Naive thymus-derived CD8-positive, alpha-beta T cell (primary cell): ENCODE data around the gene ADTRP. TPM values are rescaled to one million over a fixed set of nuclear protein-coding genes. Genes with fewer than 3 reads are reported as not detected.

Experiments used
- ATAC-seq, 2 donors: fragments of 150-1000 bp; cut with Tn5 transposase in 1 of 2; sonication (Bioruptor Pico), chemical (Tn5 transposase) in 1 of 2; 1 replicate in 1 of 2; 2 replicates in 1 of 2; pipeline ENCODE4 v1.10.0; 2021; ENCODE audit warnings: mild to moderate bottlenecking in 2 of 2, moderate library complexity in 2 of 2
- POLR2A ChIA-PET: fragments of 350-600 bp; sonication (Branson Sonifier 250); formaldehyde crosslinking; loops from one replicate; lab custom pipeline; 2021; ENCODE audit warnings: antibody characterized with exemption; lab: Charles Lee
- DNase-seq, 10 donors: peaks; one replicate each; pipeline versions ENCODE4 v3.0.0 to v3.0.0-alpha.2; 2020 to 2022
- H3K27ac Mint-ChIP-seq, 10 donors: one replicate each; pipeline ENCODE4 v1.8.0; 2020 to 2022; ENCODE audit warnings: mild to moderate bottlenecking in 10 of 10, mixed read lengths in 10 of 10, moderate library complexity in 4 of 10, inconsistent platforms in 1 of 10
- H3K27me3 Mint-ChIP-seq, 5 donors: one replicate each; pipeline ENCODE4 v1.8.0; 2021 to 2022; ENCODE audit warnings: mixed read lengths in 5 of 5
- H3K36me3 Mint-ChIP-seq, 3 donors: one replicate each; pipeline ENCODE4 v1.8.0; 2020 to 2022; ENCODE audit warnings: mixed read lengths in 3 of 3, mild to moderate bottlenecking in 2 of 3, inconsistent platforms in 1 of 3
- H3K4me1 Mint-ChIP-seq, 4 donors: one replicate each; pipeline ENCODE4 v1.8.0; 2021 to 2022; ENCODE audit warnings: mixed read lengths in 4 of 4
- H3K4me3 Mint-ChIP-seq, 10 donors: one replicate each; pipeline ENCODE4 v1.8.0; 2020 to 2022; ENCODE audit warnings: mild to moderate bottlenecking in 10 of 10, mixed read lengths in 10 of 10, moderate library complexity in 6 of 10, inconsistent platforms in 1 of 10
- H3K9me3 Mint-ChIP-seq, 9 donors: one replicate each; pipeline ENCODE4 v1.8.0; 2020 to 2022; ENCODE audit warnings: mixed read lengths in 9 of 9, mild to moderate bottlenecking in 3 of 9, inconsistent platforms in 1 of 9, moderate library complexity in 1 of 9
- polyA plus RNA-seq, 3 donors: library from polyadenylated mRNA; unstranded; fragments of 300-500 nt; fragmentation: Illumina TruSeq; gene quantifications; one replicate each; pipeline ENCODE4 v1.2.3, GENCODE V29; 2021
- total RNA-seq, 8 experiments: library from RNA in 2 of 8; stranded (reverse) in 2 of 8; gene quantifications; one replicate each; pipeline ENCODE4 v1.2.3 and lab custom pipeline; 2021 to 2026

Gene ADTRP
- total and polyA plus RNA-seq, 5 experiments from 2014 or later, result 2.3 to 14.0 (median 7.2) TPM

- DNase-seq, result no peak
- peaks cover 0 to 17% (median 0%) of the 10 kb centered on the region in 9 donors for H3K9me3 Mint-ChIP-seq
- POLR2A ChIA-PET, result no interaction called here
- no peaks in the 10 kb centered on the region for H3K4me1 Mint-ChIP-seq
- H3K27ac Mint-ChIP-seq, result no peak overlapping the region
- ATAC-seq, result no peak
- H3K36me3 Mint-ChIP-seq, result peaks cover 0 to 14% (median 0%) of the 10 kb centered on the region in 3 donors
- H3K27me3 Mint-ChIP-seq, result peaks cover 0 to 10% (median 6%) of the 10 kb centered on the region in 5 donors
- no peak overlapping the region for H3K4me3 Mint-ChIP-seq
Measured at GRCh38 chr6:11672256-11672655, 106.3 kb downstream of the ADTRP start.

- H3K4me3 Mint-ChIP-seq, result no peak overlapping the region
- POLR2A ChIA-PET, result no interaction called here
- H3K36me3 Mint-ChIP-seq, result peaks cover 0 to 14% (median 0%) of the 10 kb centered on the region in 3 donors
- no peaks in the 10 kb centered on the region for H3K4me1 Mint-ChIP-seq
- H3K9me3 Mint-ChIP-seq, result peaks cover 0 to 17% (median 2%) of the 10 kb centered on the region in 9 donors
- H3K27ac Mint-ChIP-seq, result no peak overlapping the region
- no peak for DNase-seq
- H3K27me3 Mint-ChIP-seq, result peaks cover 2 to 15% (median 9%) of the 10 kb centered on the region in 5 donors
- ATAC-seq, result no peak
Measured at GRCh38 chr6:11669696-11670095, 108.9 kb downstream of the ADTRP start.

- DNase-seq, result no peak
- peaks cover 2 to 20% (median 11%) of the 10 kb centered on the region in 5 donors for H3K27me3 Mint-ChIP-seq
- no peaks in the 10 kb centered on the region for H3K4me1 Mint-ChIP-seq
Measured at GRCh38 chr6:11668455-11668854, 110.1 kb downstream of the ADTRP start.

GRCh38 chr6:11667876-11668275 is 110.7 kb downstream of the ADTRP start:
- H3K36me3 Mint-ChIP-seq, result peaks cover 0 to 20% (median 0%) of the 10 kb centered on the region in 3 donors
- ATAC-seq (no peak), DNase-seq (no peak)
- peaks cover 2 to 20% (median 11%) of the 10 kb centered on the region in 5 donors for H3K27me3 Mint-ChIP-seq
- H3K4me3 Mint-ChIP-seq, result no peak overlapping the region
- POLR2A ChIA-PET, result interaction anchor here (0.6 kb wide), 1 partner anchor 636 kb away, joined by 3 read pairs; no protein-coding TSS in a partner anchor
- no peak overlapping the region for H3K27ac Mint-ChIP-seq
- peaks cover 0 to 17% (median 2%) of the 10 kb centered on the region in 9 donors for H3K9me3 Mint-ChIP-seq
- H3K4me1 Mint-ChIP-seq, result no peaks in the 10 kb centered on the region

More at GRCh38 chr6:11668455-11668854, 110.1 kb downstream of the ADTRP start:
- Mint-ChIP-seq H3K9me3 (peaks cover 0 to 17% (median 2%) of the 10 kb centered on the region in 9 donors), H3K36me3 (peaks cover 0 to 20% (median 0%) of the 10 kb centered on the region in 3 donors), H3K27ac (no peak overlapping the region), H3K4me3 (no peak overlapping the region)
- POLR2A ChIA-PET, result interaction anchor here (0.6 kb wide), 1 partner anchor 635 kb away, joined by 3 read pairs; no protein-coding TSS in a partner anchor
- ATAC-seq, result no peak

- Mint-ChIP-seq H3K4me1 (no peaks in the 10 kb centered on the region), H3K36me3 (peaks cover 0 to 18% (median 0%) of the 10 kb centered on the region in 3 donors), H3K27ac (no peak overlapping the region), H3K4me3 (no peak overlapping the region), H3K27me3 (peaks cover 2 to 20% (median 11%) of the 10 kb centered on the region in 5 donors), H3K9me3 (peaks cover 0 to 12% (median under 1%) of the 10 kb centered on the region in 9 donors)
- POLR2A ChIA-PET, result interaction anchor here (1.2 kb wide), 1 partner anchor 15 kb away, joined by 3 read pairs; no protein-coding TSS in a partner anchor
- DNase-seq (no peak), ATAC-seq (no peak)
Measured at GRCh38 chr6:11665604-11666326, 112.8 kb downstream of the ADTRP start.

Other genes with a start within 250 kb of the ADTRP start
- gene TMEM170B, start 241.1 kb downstream of the ADTRP start, total RNA-seq, result 1 to 10 TPM; 3.7 to 4.1 TPM
- under 1 TPM; 0.14 to 0.30 (median 0.28) TPM for gene TMEM170B, start 241.1 kb downstream of the ADTRP start, polyA plus RNA-seq
- gene HIVEP1, start 233.5 kb upstream of the ADTRP start, total RNA-seq, result 10 to 100 TPM; 30.6 to 32.6 TPM
- 10 to 100 TPM in 1 of 3 donors, 1 to 10 TPM in 2; 6.5 to 12.6 (median 7.4) TPM for gene HIVEP1, start 233.5 kb upstream of the ADTRP start, polyA plus RNA-seq